CD14-positive monocyte (primary cell): ENCODE data around the gene TAF11L11. TPM values are rescaled to one million over a fixed set of nuclear protein-coding genes. Genes with fewer than 3 reads are reported as not detected.
A peak's percentile ranks its signal among the peaks of the same experiment; 100 is the strongest.
"Not testable (repeated sequence)": the region's sequence is repeated elsewhere in the genome, so short reads cannot be mapped to it uniquely, and the experiment has no call there.

Experiments used
- DNase-seq, 3 donors: peaks; one replicate each; pipeline ENCODE4 v3.0.0-alpha.2; 2011 to 2022
- H2AFZ ChIP-seq: 2 replicates; pipeline ENCODE4 v1.6.0; 2012; ENCODE audit warnings: mild to moderate bottlenecking, low read depth, low read length, inconsistent platforms; ENCODE audit not compliant: insufficient read depth, poor library complexity, severe bottlenecking
- H3K27ac ChIP-seq, 2 donors: 1 replicate in 1 of 2; 2 replicates in 1 of 2; pipeline ENCODE4 v1.5.1; 2012 to 2013; ENCODE audit warnings: low read length in 2 of 2, control low read depth in 1 of 2, inconsistent platforms in 1 of 2, low read depth in 1 of 2, mild to moderate bottlenecking in 1 of 2
- H3K27me3 ChIP-seq, 2 donors: one replicate each; pipeline versions ENCODE4 v1.6.0 to v1.6.1; 2011 to 2013; ENCODE audit warnings: low read length in 2 of 2; ENCODE audit not compliant: control insufficient read depth in 2 of 2, insufficient read depth in 2 of 2
- H3K36me3 ChIP-seq, 2 donors: replicated peaks in 1 of 2; 1 replicate in 1 of 2; 2 replicates in 1 of 2; pipeline versions ENCODE4 v1.5.1 to v1.6.1; 2012 to 2013; ENCODE audit warnings: low read length in 2 of 2, control low read depth in 1 of 2, inconsistent platforms in 1 of 2, mild to moderate bottlenecking in 1 of 2; ENCODE audit not compliant: insufficient read depth in 2 of 2, control insufficient read depth in 1 of 2
- H3K4me1 ChIP-seq, 2 donors: 1 replicate in 1 of 2; 2 replicates in 1 of 2; pipeline versions ENCODE4 v1.5.1 to v1.6.1; 2012 to 2013; ENCODE audit warnings: low read length in 2 of 2, control low read depth in 1 of 2, inconsistent platforms in 1 of 2, mild to moderate bottlenecking in 1 of 2, moderate library complexity in 1 of 2; ENCODE audit not compliant: insufficient read depth in 2 of 2, control insufficient read depth in 1 of 2
- H3K4me2 ChIP-seq: replicated peaks from 2 replicates; pipeline ENCODE3; 2012; ENCODE audit warnings: low read length, moderate library complexity, mild to moderate bottlenecking; ENCODE audit not compliant: poor library complexity, severe bottlenecking; ENCODE audit errors: extremely low read depth
- H3K4me3 ChIP-seq, 3 experiments: fragments of 200-600 bp in 1 of 3; sonication (generic) in 1 of 3; replicated peaks in 1 of 3; 1 replicate in 2 of 3; 2 replicates in 1 of 3; pipeline ENCODE4 v1.5.1; 2011 to 2013; ENCODE audit warnings: low read length in 3 of 3, mild to moderate bottlenecking in 3 of 3, control low read depth in 2 of 3, low read depth in 2 of 3, inconsistent platforms in 1 of 3, moderate library complexity in 1 of 3
- H3K79me2 ChIP-seq: 2 replicates; pipeline ENCODE4 v1.6.0; 2012; ENCODE audit warnings: mild to moderate bottlenecking, control low read depth, inconsistent platforms, low read length, moderate library complexity; ENCODE audit not compliant: insufficient read depth
- H3K9ac ChIP-seq: 2 replicates; pipeline ENCODE4 v1.6.0; 2017; ENCODE audit warnings: low read length, mild to moderate bottlenecking; ENCODE audit not compliant: insufficient read depth, poor library complexity, severe bottlenecking
- H3K9me3 ChIP-seq, 2 donors: replicated peaks in 1 of 2; 1 replicate in 1 of 2; 2 replicates in 1 of 2; pipeline versions ENCODE4 v1.5.1 to v1.6.1; 2012 to 2013; ENCODE audit warnings: low read length in 2 of 2, control low read depth in 1 of 2; ENCODE audit not compliant: control insufficient read depth in 1 of 2, insufficient read depth in 1 of 2
- H4K20me1 ChIP-seq: 2 replicates; pipeline ENCODE4 v1.6.0; 2012; ENCODE audit warnings: mild to moderate bottlenecking, low read length, control low read depth, moderate library complexity; ENCODE audit not compliant: insufficient read depth
- H3K27ac Mint-ChIP-seq, 7 donors: one replicate each; pipeline ENCODE4 v1.8.0; 2020; ENCODE audit warnings: mild to moderate bottlenecking in 7 of 7, mixed read lengths in 7 of 7, moderate library complexity in 6 of 7, inconsistent platforms in 2 of 7
- H3K27me3 Mint-ChIP-seq, 3 donors: one replicate each; pipeline ENCODE4 v1.8.0; 2021 to 2022; ENCODE audit warnings: low read depth in 3 of 3, mild to moderate bottlenecking in 3 of 3, mixed read lengths in 3 of 3, moderate library complexity in 3 of 3, inconsistent platforms in 1 of 3
- H3K36me3 Mint-ChIP-seq, 2 donors: one replicate each; pipeline ENCODE4 v1.8.0; 2020; ENCODE audit warnings: mixed read lengths in 2 of 2, inconsistent platforms in 1 of 2, mild to moderate bottlenecking in 1 of 2
- H3K4me1 Mint-ChIP-seq: one replicate; pipeline ENCODE4 v1.8.0; 2020; ENCODE audit warnings: mild to moderate bottlenecking, mixed read lengths
- H3K4me3 Mint-ChIP-seq, 2 donors: one replicate each; pipeline ENCODE4 v1.8.0; 2020; ENCODE audit warnings: mild to moderate bottlenecking in 2 of 2, mixed read lengths in 2 of 2, moderate library complexity in 1 of 2
- H3K9me3 Mint-ChIP-seq, 7 donors: one replicate each; pipeline ENCODE4 v1.8.0; 2020 to 2022; ENCODE audit warnings: mixed read lengths in 7 of 7, mild to moderate bottlenecking in 6 of 7, moderate library complexity in 6 of 7, inconsistent platforms in 2 of 7
- CTCF ChIP-seq: fragments of 200-600 bp; IDR thresholded peaks from one replicate; pipeline ENCODE4 v1.8.0; 2022; ENCODE audit warnings: antibody characterized with exemption, mild to moderate bottlenecking
- WGBS: methylation state at CpG from one replicate; pipeline ENCODE4 v1.1.5; 2013; ENCODE audit warnings: missing lambda C conversion rate; ENCODE audit not compliant: insufficient coverage; 5-methylcytosine and 5-hydroxymethylcytosine counted together
- intact Hi-C, 2 donors: fragments of 100-400 bp; cut with micrococcal nuclease; formaldehyde crosslinking; loops; one replicate each; pipeline versions ENCODE4 v1.15.0 to v1.15.1; 2023
- polyA plus RNA-seq, 3 donors: library from polyadenylated mRNA; depleted of rRNA in 1 of 3; unstranded in 2 of 3; stranded (reverse) in 1 of 3; fragments of 300-500 nt in 2 of 3; fragments of >200 nt in 1 of 3; fragmentation: Illumina TruSeq in 2 of 3; gene quantifications; 1 replicate in 2 of 3; 2 replicates in 1 of 3; pipeline ENCODE4 v1.2.3, GENCODE V29; 2012 to 2021

Gene TAF11L11
- polyA plus RNA-seq, 3 donors: not detected

GRCh38 chr5:17634160-17634559 is 30.2 kb downstream of the TAF11L11 start, which contains the start of gene TAF11L14:
TSS of gene TAF11L14 (plus strand) at chr5:17634460.
- Histone ChIP-seq H3K4me2 (no peak within 1 kb of the TSS), H3K9ac (no peak within 1 kb of the TSS), H3K9me3 (peaks cover 0 to 7% of the 10 kb centered on the region in 2 donors), H3K79me2 (no peaks in the 10 kb centered on the region), H3K36me3 (no peaks in the 10 kb centered on the region), H3K27ac (no peak within 1 kb of the TSS), H4K20me1 (no peaks in the 10 kb centered on the region), H3K4me1 (no peaks in the 10 kb centered on the region), H3K4me3 (no peak within 1 kb of the TSS), H2AFZ (no peak within 1 kb of the TSS), H3K27me3 (no peaks in the 10 kb centered on the region)
- no peaks in the 10 kb centered on the region for H3K36me3 Mint-ChIP-seq
- H3K27me3 Mint-ChIP-seq: peaks cover 1 to 4% (median 2%) of the 10 kb centered on the region in 3 donors
- 98% methylated on average over 5 of the region's 5 CpGs for WGBS
- no peaks in the 10 kb centered on the region for H3K4me1 Mint-ChIP-seq
- intact Hi-C loops: no loop called here
- TF ChIP-seq CTCF: no peak
- H3K27ac Mint-ChIP-seq: peak within 1 kb of the TSS in 1 of 7 donors; percentile 25
- H3K9me3 Mint-ChIP-seq: peaks cover 4 to 15% (median 9%) of the 10 kb centered on the region in 7 donors
- DNase-seq: no peak
- no peak within 1 kb of the TSS for H3K4me3 Mint-ChIP-seq

GRCh38 chr5:17649232-17649631 is 45.2 kb downstream of the TAF11L11 start:
- H3K4me1 Mint-ChIP-seq, H3K4me3 Mint-ChIP-seq, H3K4me3 ChIP-seq, H3K36me3 ChIP-seq, H3K27ac ChIP-seq, H3K36me3 Mint-ChIP-seq, H3K4me1 ChIP-seq, H2AFZ ChIP-seq, H3K27me3 ChIP-seq, H3K4me2 ChIP-seq, intact Hi-C loops, H3K9ac ChIP-seq, H3K79me2 ChIP-seq, H4K20me1 ChIP-seq, DNase-seq, H3K27me3 Mint-ChIP-seq: not testable (repeated sequence)
- H3K9me3 ChIP-seq: peaks cover 0 to 20% of the 10 kb centered on the region in 2 donors
- H3K9me3 Mint-ChIP-seq: peaks cover 11 to 30% (median 17%) of the 10 kb centered on the region in 7 donors
- peak overlapping the region in 1 of 7 donors; percentile 8 for H3K27ac Mint-ChIP-seq
- 92% methylated on average over 8 of the region's 10 CpGs for WGBS

GRCh38 chr5:17655201-17655759 is 51.3 kb downstream of the TAF11L11 start:
- H3K9me3 ChIP-seq: peaks cover 9 to 17% of the 10 kb centered on the region in 2 donors
- H3K79me2 ChIP-seq, H3K36me3 ChIP-seq, H3K36me3 Mint-ChIP-seq, H3K4me3 Mint-ChIP-seq, H3K4me1 ChIP-seq, H3K27me3 Mint-ChIP-seq, H3K9ac ChIP-seq, intact Hi-C loops, H2AFZ ChIP-seq, H3K4me3 ChIP-seq, H3K27me3 ChIP-seq, H3K27ac Mint-ChIP-seq, DNase-seq, H3K4me2 ChIP-seq, H3K4me1 Mint-ChIP-seq, H4K20me1 ChIP-seq, H3K27ac ChIP-seq: not testable (repeated sequence)
- peaks cover 8 to 27% (median 18%) of the 10 kb centered on the region in 7 donors for H3K9me3 Mint-ChIP-seq
- 96% methylated on average over 18 of the region's 32 CpGs for WGBS
